ENCODE data around the gene TNS4. TPM values are rescaled to one million over a fixed set of nuclear protein-coding genes. Genes with fewer than 3 reads are reported as not detected.

The TNS4 gene
- total and polyA plus RNA-seq, 2 of the 4 experiments (the other 2 are of a cell fraction) = not detected

- peaks cover 0 to 28% of the 10 kb centered on the region in 2 experiments; a peak in 2 of 4 replicates for H3K79me1 ChIP-seq (ENCODE audit: low read depth in 1 of 2, low read length in 2 of 2)
- dilution Hi-C loops (cut with HindIII; ENCODE audit: low sequenced_read_pairs, unreplicated experiment) = no loop called here
- ChIA-PET POLR2A (ENCODE audit: unreplicated experiment) (no interaction called here), CTCF (interaction anchor here (1.5 kb wide), 1 partner anchor 97 kb away, joined by 4 read pairs; no protein-coding TSS in a partner anchor)
- H3K4me3 ChIP-seq (ENCODE audit: insufficient read depth, low read depth, low read length) = no peak overlapping the region
- H3K56ac ChIP-seq (ENCODE audit: extremely low read depth, insufficient read depth, low read length) = no peak overlapping the region
- in situ Hi-C loops (cut with MboI; ENCODE audit: low sequenced_read_pairs) = no loop called here
- H2AK9ac ChIP-seq (replicated peaks; ENCODE audit: low read depth, low read length, poor library complexity) = peak overlapping the region; percentile 73
- H3K14ac ChIP-seq (replicated peaks; ENCODE audit: low read depth, low read length) = no peak overlapping the region
- no TSS peak for BruUV-seq (replicated peaks)
- H3K9me1 ChIP-seq (ENCODE audit: insufficient read depth, low read length) = peaks cover 37% of the 10 kb centered on the region
- no peak overlapping the region for H2BK120ac ChIP-seq (ENCODE audit: low read depth, low read length)
- H2AFZ ChIP-seq (replicated peaks; ENCODE audit: low read length, poor library complexity) = no peak overlapping the region
- peaks cover 32% of the 10 kb centered on the region for H3K36me3 ChIP-seq (ENCODE audit: control insufficient read depth, insufficient read depth, low read length)
- peak overlapping the region; percentile 36; the same call in 1 of the 2 replicates for H3K27ac ChIP-seq (ENCODE audit: insufficient read depth, low read length)
- ATAC-seq (ENCODE audit: low read depth) = no peak
- no peaks in the 10 kb centered on the region for H3K9me3 ChIP-seq (ENCODE audit: control insufficient read depth, insufficient read depth, low read length)
- no peak overlapping the region for H3K18ac ChIP-seq (ENCODE audit: low read depth, low read length)
- intact Hi-C loops (cut with micrococcal nuclease) = no loop called here
- peak overlapping the region; percentile 26; the same call in 1 of the 2 replicates for H3K4ac ChIP-seq (ENCODE audit: low read depth, low read length)
- peaks cover 29% of the 10 kb centered on the region for H3K4me1 ChIP-seq (ENCODE audit: control insufficient read depth, insufficient read depth, low read length)
- TF ChIP-seq NFE2L2 (IDR thresholded peaks at IDR 0.05; ENCODE audit: low read depth, low read length) (no peak), FOS (IDR thresholded peaks at IDR 0.05; ENCODE audit: low read depth, low read length) (no peak), BHLHE40 (IDR thresholded peaks at IDR 0.05; ENCODE audit: low read depth, low read length) (no peak), CTCF (conservative IDR thresholded peaks at IDR 0.05; ENCODE audit: low read depth, low read length) (no peak), CEBPB (IDR thresholded peaks at IDR 0.05; ENCODE audit: low read depth, low read length) (no peak), RFX5 (IDR thresholded peaks at IDR 0.05; ENCODE audit: low read depth, low read length) (no peak), MAFK (IDR thresholded peaks at IDR 0.05; ENCODE audit: low read depth, low read length) (no peak), SMC3 (IDR thresholded peaks at IDR 0.05; ENCODE audit: low read depth, low read length) (no peak), POLR2A (IDR thresholded peaks at IDR 0.05; ENCODE audit: low read depth, low read length) (no peak), MXI1 (IDR thresholded peaks at IDR 0.05; ENCODE audit: borderline replicate concordance, low read depth, low read length) (no peak), CHD1 (IDR thresholded peaks at IDR 0.05; ENCODE audit: low read depth, low read length) (no peak), RCOR1 (IDR thresholded peaks at IDR 0.05; ENCODE audit: insufficient replicate concordance, low read length) (no peak), RAD21 (IDR thresholded peaks at IDR 0.05; ENCODE audit: low read length) (no peak), ELK1 (IDR thresholded peaks at IDR 0.05; ENCODE audit: borderline replicate concordance, low read depth, low read length) (no peak)
- TF ChIP-seq, protein P1, sequence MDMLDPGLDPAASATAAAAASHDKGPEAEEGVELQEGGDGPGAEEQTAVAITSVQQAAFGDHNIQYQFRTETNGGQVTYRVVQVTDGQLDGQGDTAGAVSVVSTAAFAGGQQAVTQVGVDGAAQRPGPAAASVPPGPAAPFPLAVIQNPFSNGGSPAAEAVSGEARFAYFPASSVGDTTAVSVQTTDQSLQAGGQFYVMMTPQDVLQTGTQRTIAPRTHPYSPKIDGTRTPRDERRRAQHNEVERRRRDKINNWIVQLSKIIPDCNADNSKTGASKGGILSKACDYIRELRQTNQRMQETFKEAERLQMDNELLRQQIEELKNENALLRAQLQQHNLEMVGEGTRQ (IDR thresholded peaks at IDR 0.05; ENCODE audit: low read depth, low read length) = no peak
- H2AK5ac ChIP-seq (ENCODE audit: low read depth, low read length) = 0 out of 2 replicates have a peak overlapping the region, but pooled peaks have one; percentile 51
- H2BK5ac ChIP-seq (ENCODE audit: low read depth, low read length, poor library complexity, severe bottlenecking) = peak overlapping the region; percentile 37
- no peak overlapping the region for H2BK15ac ChIP-seq (ENCODE audit: low read depth, low read length)
- peaks cover 35% of the 10 kb centered on the region for H4K20me1 ChIP-seq (ENCODE audit: insufficient read depth, low read length)
- no peaks in the 10 kb centered on the region for H3K27me3 ChIP-seq (ENCODE audit: control insufficient read depth, insufficient read depth, low read length)
- H4K91ac ChIP-seq (ENCODE audit: insufficient read depth, low read depth, low read length) = peak overlapping the region; percentile 22; the same call in 1 of the 2 replicates
- no peak overlapping the region for H3K4me2 ChIP-seq (ENCODE audit: low read depth, low read length)
- DNase-seq = no peak
- 0 out of 4 replicates have a peak overlapping the region, but pooled peaks of 1 of the 2 experiments have one; percentile 10 for H4K8ac ChIP-seq (ENCODE audit: low read depth in 2 of 2, low read length in 2 of 2)
- H4K5ac ChIP-seq (ENCODE audit: low read depth, low read length) = no peak overlapping the region
- WGBS, 2 experiments (ENCODE audit: extremely low coverage in 2 of 2, insufficient read length in 1 of 2) = 82% methylated on average over 3 of the region's 9 CpGs; no CpG with 5 or more reads in 1 of the 2 experiments
- H3K9ac ChIP-seq (ENCODE audit: low read depth, low read length) = no peak overlapping the region
- no peak overlapping the region for H3K23ac ChIP-seq (ENCODE audit: low read depth, low read length)
- no peak overlapping the region for H2BK20ac ChIP-seq (ENCODE audit: low read depth, low read length)
Observed at GRCh38 chr17:40460968-40461731, 40.3 kb downstream of the TNS4 start.
